LNCaP clone FGC (cell line): ENCODE results near the gene DEDD2.

Experiments
- DNase-seq: peaks from one replicate; pipeline ENCODE4 v3.0.0-alpha.2; 2011; ENCODE audit warnings: low read depth
- H3K4me3 ChIP-seq: 2 replicates; pipeline ENCODE4 v1.5.1; 2011; ENCODE audit warnings: mild to moderate bottlenecking, low read depth, low read length, control low read depth
- CTCF ChIP-seq: IDR thresholded peaks from 2 replicates; pipeline ENCODE4 v1.5.1; 2012; ENCODE audit warnings: mild to moderate bottlenecking; ENCODE audit not compliant: control insufficient read depth, insufficient read depth; ENCODE audit errors: extremely low read depth

The DEDD2 gene

GRCh38 chr19:42158926-42159325, 58.6 kb downstream of the DEDD2 start:
- no peak for DNase-seq
- TF ChIP-seq CTCF, result no peak
- no peak overlapping the region for H3K4me3 ChIP-seq

GRCh38 chr19:42156571-42156970, 60.9 kb downstream of the DEDD2 start:
- no peak overlapping the region for H3K4me3 ChIP-seq
- DNase-seq, result no peak
- no peak for TF ChIP-seq CTCF

GRCh38 chr19:42155796-42156195, 61.7 kb downstream of the DEDD2 start:
- TF ChIP-seq CTCF, result no peak
- H3K4me3 ChIP-seq, result no peak overlapping the region
- DNase-seq, result no peak

GRCh38 chr19:42154471-42155323, 62.8 kb downstream of the DEDD2 start:
- no peak for TF ChIP-seq CTCF
- DNase-seq, result no peak
- no peak overlapping the region for H3K4me3 ChIP-seq

- TF ChIP-seq CTCF, result no peak
- no peak for DNase-seq
- no peak overlapping the region for H3K4me3 ChIP-seq
Observed at GRCh38 chr19:42153672-42154433, 63.6 kb downstream of the DEDD2 start.

- no peak for TF ChIP-seq CTCF
- H3K4me3 ChIP-seq, result no peak overlapping the region
- no peak for DNase-seq
Observed at GRCh38 chr19:42152910-42153671, 64.4 kb downstream of the DEDD2 start.
